Activated T-helper 1 cell treated with anti-CD3 and anti-CD28 coated beads, Interleukin-2, amount 50 U/mL, for 16 hours (primary cell): ENCODE results near the gene KIF12.
"Not testable (repeated sequence)": the region's sequence is repeated elsewhere in the genome, so short reads cannot be mapped to it uniquely, and the experiment has no call there.

ENCODE experiments used
- DNase-seq, 2 donors: peaks; one replicate each; pipeline ENCODE4 v3.0.0-alpha.2; 2020; ENCODE audit warnings: low read depth in 1 of 2, low spot score in 1 of 2

KIF12 gene

DNA sequence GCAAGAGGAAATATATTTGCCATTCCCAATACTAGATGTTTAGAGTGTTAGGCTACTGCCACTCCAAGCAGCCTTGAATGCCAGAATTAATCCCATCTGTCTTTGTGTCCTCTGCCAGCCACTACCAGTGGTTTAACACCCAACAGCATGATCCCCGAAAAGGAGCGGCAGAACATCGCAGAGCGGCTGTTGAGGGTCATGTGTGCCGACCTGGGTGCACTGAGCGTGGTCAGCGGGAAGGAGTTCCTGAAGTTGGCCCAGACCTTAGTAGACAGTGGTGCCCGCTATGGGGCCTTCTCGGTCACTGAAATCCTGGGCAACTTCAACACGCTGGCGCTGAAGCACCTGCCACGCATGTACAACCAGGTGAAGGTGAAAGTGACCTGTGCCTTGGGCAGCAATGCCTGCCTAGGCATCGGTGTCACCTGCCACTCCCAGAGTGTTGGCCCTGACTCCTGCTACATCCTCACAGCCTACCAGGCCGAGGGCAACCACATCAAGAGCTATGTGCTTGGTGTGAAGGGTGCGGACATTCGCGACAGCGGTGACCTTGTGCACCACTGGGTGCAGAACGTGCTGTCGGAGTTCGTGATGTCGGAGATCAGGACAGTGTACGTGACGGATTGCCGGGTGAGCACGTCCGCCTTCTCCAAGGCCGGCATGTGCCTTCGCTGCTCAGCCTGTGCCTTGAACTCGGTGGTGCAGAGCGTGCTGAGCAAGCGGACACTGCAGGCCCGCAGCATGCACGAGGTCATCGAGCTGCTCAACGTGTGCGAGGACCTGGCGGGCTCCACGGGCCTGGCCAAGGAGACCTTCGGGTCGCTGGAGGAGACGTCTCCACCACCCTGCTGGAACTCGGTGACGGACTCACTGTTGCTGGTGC, 50.3 kb downstream of the KIF12 start:
- no peak for DNase-seq

- no peak for DNase-seq
Observed at GRCh38 chr9:114047717-114048116, 51.4 kb downstream of the KIF12 start.

DNA sequence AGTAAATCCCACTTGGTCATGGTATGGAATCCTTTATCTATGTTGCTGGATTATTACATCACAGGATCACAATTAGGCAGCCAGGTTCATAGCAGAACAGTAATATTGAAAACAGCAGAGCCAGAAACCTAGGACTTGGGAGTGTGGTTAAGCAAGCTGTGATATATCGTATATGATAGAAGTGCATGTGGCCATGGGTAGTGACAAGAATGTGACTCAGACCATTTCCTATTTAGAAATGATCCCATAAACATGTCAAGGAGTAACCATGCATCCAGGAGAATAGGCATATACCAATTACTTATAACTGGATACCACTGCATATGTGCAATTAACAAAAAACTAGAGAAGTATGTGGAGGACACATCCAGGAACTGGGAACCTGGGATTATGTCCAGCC, 52.2 kb downstream of the KIF12 start:
- DNase-seq: no peak

GRCh38 chr9:114046237-114046755, 52.8 kb downstream of the KIF12 start:
- no peak for DNase-seq

DNA sequence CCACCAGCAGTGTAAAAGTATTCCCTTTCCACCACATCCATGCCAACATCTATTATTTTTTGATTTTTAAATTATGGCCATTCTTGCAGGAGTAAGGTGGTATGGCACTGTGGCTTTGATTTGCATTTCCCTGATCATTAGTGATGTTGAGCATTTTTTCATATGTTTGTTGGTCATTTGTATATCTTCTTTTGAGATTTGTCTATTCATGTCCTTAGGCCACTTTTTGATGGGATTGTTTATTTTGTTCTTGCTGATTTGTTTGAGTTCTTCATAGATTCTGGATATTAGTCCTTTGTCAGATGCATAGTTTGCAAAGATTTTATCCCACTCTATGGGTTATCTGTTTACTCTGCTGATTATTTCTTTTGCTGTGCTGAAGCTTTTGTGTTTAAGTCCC, 55.4 kb downstream of the KIF12 start:
- DNase-seq: not testable (repeated sequence)
